Measurements from ENCODE around the gene TTLL7.

Gene TTLL7

GRCh38 chr1:83998498-83999315, at the start of gene TTLL7:
Gene TTLL7, minus strand, starts transcription at chr1:83999132. Its CDS starts 46,921 bp downstream, at chr1:83952211.
- peak; percentile 45 to 65 for DNase-seq

- no peak for DNase-seq
Observed at GRCh38 chr1:84042461-84042860, 43.5 kb upstream of the TTLL7 start.

- no peak for DNase-seq
Observed at GRCh38 chr1:84037758-84038611, 39.1 kb upstream of the TTLL7 start.

GRCh38 chr1:84031802-84032327, 32.9 kb upstream of the TTLL7 start:
- no peak for DNase-seq

- DNase-seq = no peak
Observed at GRCh38 chr1:84027368-84027767, 28.4 kb upstream of the TTLL7 start.

- DNase-seq = no peak
Observed at GRCh38 chr1:84025966-84026365, 27.0 kb upstream of the TTLL7 start.

- no peak for DNase-seq
Observed at GRCh38 chr1:84021822-84022221, 22.9 kb upstream of the TTLL7 start.

GRCh38 chr1:84020151-84020550, 21.2 kb upstream of the TTLL7 start:
- DNase-seq = no peak

- no peak for DNase-seq
Observed at GRCh38 chr1:84019217-84019616, 20.3 kb upstream of the TTLL7 start.

GRCh38 chr1:84013708-84014107, 14.8 kb upstream of the TTLL7 start:
- DNase-seq = no peak

- no peak for DNase-seq
Observed at GRCh38 chr1:84012018-84012417, 13.1 kb upstream of the TTLL7 start.

GRCh38 chr1:84010136-84010535, 11.2 kb upstream of the TTLL7 start:
- DNase-seq = no peak

GRCh38 chr1:84008631-84009030, 9.7 kb upstream of the TTLL7 start:
- no peak for DNase-seq

- no peak for DNase-seq
Observed at GRCh38 chr1:84006591-84006990, 7.7 kb upstream of the TTLL7 start.

- DNase-seq = no peak
Observed at GRCh38 chr1:84001501-84001900, 2.6 kb upstream of the TTLL7 start.

GRCh38 chr1:84000954-84001495, 2.1 kb upstream of the TTLL7 start:
- DNase-seq = no peak

- no peak for DNase-seq
Observed at GRCh38 chr1:84000196-84000885, 1.4 kb upstream of the TTLL7 start.

GRCh38 chr1:83999316-83999819, 436 bp upstream of the TTLL7 start:
- DNase-seq = peak in 1 of 2 donors; percentile 32

GRCh38 chr1:83998205-83998497, 781 bp downstream of the TTLL7 start:
- DNase-seq = no peak

GRCh38 chr1:83997631-83998030, 1.3 kb downstream of the TTLL7 start:
- DNase-seq = no peak

GRCh38 chr1:83996621-83997020, 2.3 kb downstream of the TTLL7 start:
- no peak for DNase-seq

- DNase-seq = no peak
Observed at GRCh38 chr1:83996191-83996590, 2.7 kb downstream of the TTLL7 start.

- DNase-seq = no peak
Observed at GRCh38 chr1:83995649-83996048, 3.3 kb downstream of the TTLL7 start.
